Measurements from ENCODE around the gene EXOSC3. TPM values are rescaled to one million over a fixed set of nuclear protein-coding genes. Genes with fewer than 3 reads are reported as not detected.
"Not testable (repeated sequence)": the region's sequence is repeated elsewhere in the genome, so short reads cannot be mapped to it uniquely, and the experiment has no call there.

EXOSC3 gene
- 46.3 TPM for total RNA-seq
- 38.9 TPM for polyA plus RNA-seq
- long read RNA-seq, donor 1, partial matches to known transcripts: 0 of 4 reads
- long read RNA-seq, donor 1, other reads (novel, unspliced or antisense): 0 of 4 reads
- long read RNA-seq, donor 2: 0 reads
- long read RNA-seq, donor 3, transcript EXOSC3-201 (4 exons, 1,806 nt): major isoform, 33 of 48 reads
- long read RNA-seq, donor 3, transcript EXOSC3-202 (3 exons, 768 nt): minor isoform, 8 of 48 reads
- long read RNA-seq, donor 3, transcript EXOSC3-204 (3 exons, 509 nt): minor isoform, 5 of 48 reads
- long read RNA-seq, donor 3, partial matches to known transcripts: 0 of 48 reads
- long read RNA-seq, donor 3, other reads (novel, unspliced or antisense): 0 of 48 reads
- long read RNA-seq, donor 4, transcript EXOSC3-201 (4 exons, 1,806 nt): major isoform, 14 of 16 reads
- long read RNA-seq, donor 4, partial matches to known transcripts: 0 of 16 reads
- long read RNA-seq, donor 4, other reads (novel, unspliced or antisense): 0 of 16 reads
- long read RNA-seq, donor 5, transcript EXOSC3-201 (4 exons, 1,806 nt): major isoform, 32 of 40 reads
- long read RNA-seq, donor 5, partial matches to known transcripts: 0 of 40 reads
- long read RNA-seq, donor 5, other reads (novel, unspliced or antisense): 0 of 40 reads
- long read RNA-seq, donor 6, transcript EXOSC3-201 (4 exons, 1,806 nt): major isoform, 33 of 42 reads
- long read RNA-seq, donor 6, transcript EXOSC3-202 (3 exons, 768 nt): minor isoform, 5 of 42 reads
- long read RNA-seq, donor 6, partial matches to known transcripts: 0 of 42 reads
- long read RNA-seq, donor 6, other reads (novel, unspliced or antisense): 0 of 42 reads
- long read RNA-seq, donor 7, transcript EXOSC3-202 (3 exons, 768 nt): minor isoform, 6 of 22 reads
- long read RNA-seq, donor 7, transcript EXOSC3-201 (4 exons, 1,806 nt): major isoform, 16 of 22 reads
- long read RNA-seq, donor 7, partial matches to known transcripts: 0 of 22 reads
- long read RNA-seq, donor 7, other reads (novel, unspliced or antisense): 0 of 22 reads
- long read RNA-seq, donor 8, transcript EXOSC3-201 (4 exons, 1,806 nt): major isoform, 5 of 10 reads
- long read RNA-seq, donor 8, partial matches to known transcripts: 0 of 10 reads
- long read RNA-seq, donor 8, other reads (novel, unspliced or antisense): 0 of 10 reads
- long read RNA-seq, donor 9, transcript EXOSC3-201 (4 exons, 1,806 nt): major isoform, 17 of 25 reads
- long read RNA-seq, donor 9, transcript EXOSC3-202 (3 exons, 768 nt): minor isoform, 6 of 25 reads
- long read RNA-seq, donor 9, partial matches to known transcripts: 0 of 25 reads
- long read RNA-seq, donor 9, other reads (novel, unspliced or antisense): 0 of 25 reads
- long read RNA-seq, donor 10, transcript EXOSC3-201 (4 exons, 1,806 nt): major isoform, 20 of 26 reads
- long read RNA-seq, donor 10, partial matches to known transcripts: 0 of 26 reads
- long read RNA-seq, donor 10, other reads (novel, unspliced or antisense): 0 of 26 reads

GRCh38 chr9:37784616-37785483, at the start of gene EXOSC3:
EXOSC3 (minus strand) TSS chr9:37785064; CDS start chr9:37785044, 20 bp downstream.
- Histone ChIP-seq H3K27me3 (ENCODE audit: control insufficient read depth in 2 of 2, insufficient read depth in 1 of 2, low read length in 1 of 2) (peaks cover 0 to 20% of the 10 kb centered on the region in 2 donors), H3K27ac (ENCODE audit: low read depth in 1 of 2, low read length in 1 of 2) (peak within 1 kb of the TSS; percentile 83 to 90), H3K4me3 (ENCODE audit: low read length in 2 of 2) (peak within 1 kb of the TSS; percentile 97 to 98), H3K9me3 (ENCODE audit: control insufficient read depth in 2 of 2, insufficient read depth in 1 of 2, low read length in 1 of 2) (peaks cover 0 to 2% of the 10 kb centered on the region in 2 donors), H3K36me3 (ENCODE audit: control insufficient read depth in 2 of 2, insufficient read depth in 2 of 2, low read length in 1 of 2) (peaks cover 28 to 36% of the 10 kb centered on the region in 2 donors), H3K4me1 (ENCODE audit: control insufficient read depth in 2 of 2, insufficient read depth in 2 of 2, low read length in 2 of 2) (peaks cover 5 to 13% of the 10 kb centered on the region in 2 donors)
- 1% methylated on average over 73 of the region's 73 CpGs for WGBS
- DNase-seq (ENCODE audit: low read depth in 6 of 9, low spot score in 9 of 9): peak; percentile 73 to 94 (median 80)

GRCh38 chr9:37827483-37828165, 42.8 kb upstream of the EXOSC3 start:
- Histone ChIP-seq H3K4me3 (ENCODE audit: low read length in 2 of 2) (no peak overlapping the region), H3K36me3 (ENCODE audit: control insufficient read depth in 2 of 2, insufficient read depth in 2 of 2, low read length in 1 of 2) (peaks cover 16 to 23% of the 10 kb centered on the region in 2 donors), H3K9me3 (ENCODE audit: control insufficient read depth in 2 of 2, insufficient read depth in 1 of 2, low read length in 1 of 2) (no peaks in the 10 kb centered on the region), H3K4me1 (ENCODE audit: control insufficient read depth in 2 of 2, insufficient read depth in 2 of 2, low read length in 2 of 2) (no peaks in the 10 kb centered on the region), H3K27ac (ENCODE audit: low read depth in 1 of 2, low read length in 1 of 2) (no peak overlapping the region), H3K27me3 (ENCODE audit: control insufficient read depth in 2 of 2, insufficient read depth in 1 of 2, low read length in 1 of 2) (no peaks in the 10 kb centered on the region)
- no peak for DNase-seq (ENCODE audit: low read depth in 6 of 9, low spot score in 9 of 9)
- whole genome bisulfite sequencing: over 99% methylated on average over 4 of the region's 4 CpGs

GRCh38 chr9:37825174-37825573, 40.3 kb upstream of the EXOSC3 start:
- H3K4me3 ChIP-seq (ENCODE audit: low read length in 2 of 2); H3K27ac ChIP-seq (ENCODE audit: low read depth in 1 of 2, low read length in 1 of 2); H3K4me1 ChIP-seq (ENCODE audit: control insufficient read depth in 2 of 2, insufficient read depth in 2 of 2, low read length in 2 of 2); H3K9me3 ChIP-seq (ENCODE audit: control insufficient read depth in 2 of 2, insufficient read depth in 1 of 2, low read length in 1 of 2); DNase-seq (ENCODE audit: low read depth in 6 of 9, low spot score in 9 of 9); H3K27me3 ChIP-seq (ENCODE audit: control insufficient read depth in 2 of 2, insufficient read depth in 1 of 2, low read length in 1 of 2): not testable (repeated sequence)
- peaks cover 18 to 30% of the 10 kb centered on the region in 2 donors for H3K36me3 ChIP-seq (ENCODE audit: control insufficient read depth in 2 of 2, insufficient read depth in 2 of 2, low read length in 1 of 2)
- 97% methylated on average over 2 of the region's 2 CpGs for WGBS

GRCh38 chr9:37820142-37820541, 35.3 kb upstream of the EXOSC3 start:
- peaks cover 6 to 11% of the 10 kb centered on the region in 2 donors for H3K36me3 ChIP-seq (ENCODE audit: control insufficient read depth in 2 of 2, insufficient read depth in 2 of 2, low read length in 1 of 2)
- no peaks in the 10 kb centered on the region for H3K4me1 ChIP-seq (ENCODE audit: control insufficient read depth in 2 of 2, insufficient read depth in 2 of 2, low read length in 2 of 2)
- no peak overlapping the region for H3K4me3 ChIP-seq (ENCODE audit: low read length in 2 of 2)
- 93% methylated on average over 5 of the region's 5 CpGs for WGBS
- no peak overlapping the region for H3K27ac ChIP-seq (ENCODE audit: low read depth in 1 of 2, low read length in 1 of 2)
- no peak for DNase-seq (ENCODE audit: low read depth in 6 of 9, low spot score in 9 of 9)
- H3K27me3 ChIP-seq (ENCODE audit: control insufficient read depth in 2 of 2, insufficient read depth in 1 of 2, low read length in 1 of 2): no peaks in the 10 kb centered on the region
- no peaks in the 10 kb centered on the region for H3K9me3 ChIP-seq (ENCODE audit: control insufficient read depth in 2 of 2, insufficient read depth in 1 of 2, low read length in 1 of 2)

GRCh38 chr9:37818849-37819248, 34.0 kb upstream of the EXOSC3 start:
- Histone ChIP-seq H3K27me3 (ENCODE audit: control insufficient read depth in 2 of 2, insufficient read depth in 1 of 2, low read length in 1 of 2) (no peaks in the 10 kb centered on the region), H3K9me3 (ENCODE audit: control insufficient read depth in 2 of 2, insufficient read depth in 1 of 2, low read length in 1 of 2) (no peaks in the 10 kb centered on the region), H3K27ac (ENCODE audit: low read depth in 1 of 2, low read length in 1 of 2) (no peak overlapping the region), H3K4me1 (ENCODE audit: control insufficient read depth in 2 of 2, insufficient read depth in 2 of 2, low read length in 2 of 2) (no peaks in the 10 kb centered on the region), H3K4me3 (ENCODE audit: low read length in 2 of 2) (no peak overlapping the region), H3K36me3 (ENCODE audit: control insufficient read depth in 2 of 2, insufficient read depth in 2 of 2, low read length in 1 of 2) (peaks cover 6 to 8% of the 10 kb centered on the region in 2 donors)
- WGBS: 97% methylated on average over 2 of the region's 2 CpGs
- no peak for DNase-seq (ENCODE audit: low read depth in 6 of 9, low spot score in 9 of 9)

DNA sequence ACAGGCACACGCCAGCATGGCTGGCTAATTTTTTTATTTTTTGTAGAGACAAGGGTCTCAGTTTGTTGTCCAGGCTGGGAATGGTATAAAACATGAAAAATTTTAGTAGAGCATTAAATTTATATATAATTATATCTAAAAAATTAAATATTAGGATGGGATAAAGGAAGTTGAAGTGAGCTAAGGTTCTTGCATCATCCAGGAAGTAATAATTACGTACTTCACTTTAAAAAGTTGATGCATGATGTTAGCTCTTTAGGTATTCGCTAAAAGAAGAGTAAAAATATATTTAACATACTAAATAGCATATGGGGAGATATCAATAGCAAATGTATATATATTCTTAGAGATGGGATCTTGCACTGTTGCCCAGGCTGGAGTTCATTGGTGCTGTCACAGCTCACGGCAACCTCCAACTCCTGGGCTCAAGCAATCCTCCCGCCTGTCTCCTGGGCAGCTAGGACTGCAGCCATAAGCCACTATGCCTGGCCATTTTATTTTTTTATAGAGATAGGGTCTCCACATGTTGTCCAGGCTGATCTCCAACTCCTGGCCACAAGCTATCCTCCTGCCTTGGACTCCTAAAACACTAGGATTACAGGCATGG, 28.0 kb upstream of the EXOSC3 start:
- DNase-seq (ENCODE audit: low read depth in 6 of 9, low spot score in 9 of 9): no peak
- Histone ChIP-seq H3K4me3 (ENCODE audit: low read length in 2 of 2) (no peak overlapping the region), H3K9me3 (ENCODE audit: control insufficient read depth in 2 of 2, insufficient read depth in 1 of 2, low read length in 1 of 2) (no peaks in the 10 kb centered on the region), H3K27me3 (ENCODE audit: control insufficient read depth in 2 of 2, insufficient read depth in 1 of 2, low read length in 1 of 2) (no peaks in the 10 kb centered on the region), H3K27ac (ENCODE audit: low read depth in 1 of 2, low read length in 1 of 2) (no peak overlapping the region), H3K4me1 (ENCODE audit: control insufficient read depth in 2 of 2, insufficient read depth in 2 of 2, low read length in 2 of 2) (no peaks in the 10 kb centered on the region), H3K36me3 (ENCODE audit: control insufficient read depth in 2 of 2, insufficient read depth in 2 of 2, low read length in 1 of 2) (peaks cover 3 to 4% of the 10 kb centered on the region in 2 donors)
- WGBS: 98% methylated on average over 5 of the region's 5 CpGs

GRCh38 chr9:37811906-37812476, 27.1 kb upstream of the EXOSC3 start:
- Histone ChIP-seq H3K4me1 (ENCODE audit: control insufficient read depth in 2 of 2, insufficient read depth in 2 of 2, low read length in 2 of 2) (no peaks in the 10 kb centered on the region), H3K27ac (ENCODE audit: low read depth in 1 of 2, low read length in 1 of 2) (no peak overlapping the region), H3K4me3 (ENCODE audit: low read length in 2 of 2) (no peak overlapping the region), H3K27me3 (ENCODE audit: control insufficient read depth in 2 of 2, insufficient read depth in 1 of 2, low read length in 1 of 2) (no peaks in the 10 kb centered on the region), H3K9me3 (ENCODE audit: control insufficient read depth in 2 of 2, insufficient read depth in 1 of 2, low read length in 1 of 2) (no peaks in the 10 kb centered on the region), H3K36me3 (ENCODE audit: control insufficient read depth in 2 of 2, insufficient read depth in 2 of 2, low read length in 1 of 2) (peaks cover 3 to 4% of the 10 kb centered on the region in 2 donors)
- 97% methylated on average over 6 of the region's 6 CpGs for WGBS
- DNase-seq (ENCODE audit: low read depth in 6 of 9, low spot score in 9 of 9): no peak

Measured in thymus (tissue), 14 donors.